AG04449 (cell line): ENCODE data around the gene FHDC1.
"Not testable (repeated sequence)": the region's sequence is repeated elsewhere in the genome, so short reads cannot be mapped to it uniquely, and the experiment has no call there.

Experiments
- CTCF ChIA-PET: fragments of 350-600 bp; formaldehyde crosslinking; extraction: SDS; loops from one replicate; lab custom pipeline; 2021; ENCODE audit warnings: antibody characterized with exemption; lab: Yijun Ruan, JAX
- POLR2A ChIA-PET: fragments of 400-600, 350-600 bp; formaldehyde crosslinking; extraction: SDS; loops from one replicate; lab custom pipeline; 2020; ENCODE audit warnings: antibody characterized with exemption, inconsistent platforms; lab: Yijun Ruan, JAX
- DNase-seq: peaks from one replicate; pipeline ENCODE4 v3.0.0-alpha.2; 2010; ENCODE audit warnings: low read depth, low spot score
- H3K4me3 ChIP-seq: 2 replicates; pipeline ENCODE4 v1.5.1; 2011; ENCODE audit warnings: low read depth, mild to moderate bottlenecking, control low read depth, low read length
- TF ChIP-seq, protein P1 (sequence below): IDR thresholded peaks from one replicate; pipeline ENCODE4 v1.5.1; 2011; ENCODE audit warnings: mild to moderate bottlenecking, moderate library complexity, low read length, control low read depth, inconsistent platforms; ENCODE audit not compliant: insufficient read depth; ENCODE audit errors: missing control alignments

Gene FHDC1, protein sequence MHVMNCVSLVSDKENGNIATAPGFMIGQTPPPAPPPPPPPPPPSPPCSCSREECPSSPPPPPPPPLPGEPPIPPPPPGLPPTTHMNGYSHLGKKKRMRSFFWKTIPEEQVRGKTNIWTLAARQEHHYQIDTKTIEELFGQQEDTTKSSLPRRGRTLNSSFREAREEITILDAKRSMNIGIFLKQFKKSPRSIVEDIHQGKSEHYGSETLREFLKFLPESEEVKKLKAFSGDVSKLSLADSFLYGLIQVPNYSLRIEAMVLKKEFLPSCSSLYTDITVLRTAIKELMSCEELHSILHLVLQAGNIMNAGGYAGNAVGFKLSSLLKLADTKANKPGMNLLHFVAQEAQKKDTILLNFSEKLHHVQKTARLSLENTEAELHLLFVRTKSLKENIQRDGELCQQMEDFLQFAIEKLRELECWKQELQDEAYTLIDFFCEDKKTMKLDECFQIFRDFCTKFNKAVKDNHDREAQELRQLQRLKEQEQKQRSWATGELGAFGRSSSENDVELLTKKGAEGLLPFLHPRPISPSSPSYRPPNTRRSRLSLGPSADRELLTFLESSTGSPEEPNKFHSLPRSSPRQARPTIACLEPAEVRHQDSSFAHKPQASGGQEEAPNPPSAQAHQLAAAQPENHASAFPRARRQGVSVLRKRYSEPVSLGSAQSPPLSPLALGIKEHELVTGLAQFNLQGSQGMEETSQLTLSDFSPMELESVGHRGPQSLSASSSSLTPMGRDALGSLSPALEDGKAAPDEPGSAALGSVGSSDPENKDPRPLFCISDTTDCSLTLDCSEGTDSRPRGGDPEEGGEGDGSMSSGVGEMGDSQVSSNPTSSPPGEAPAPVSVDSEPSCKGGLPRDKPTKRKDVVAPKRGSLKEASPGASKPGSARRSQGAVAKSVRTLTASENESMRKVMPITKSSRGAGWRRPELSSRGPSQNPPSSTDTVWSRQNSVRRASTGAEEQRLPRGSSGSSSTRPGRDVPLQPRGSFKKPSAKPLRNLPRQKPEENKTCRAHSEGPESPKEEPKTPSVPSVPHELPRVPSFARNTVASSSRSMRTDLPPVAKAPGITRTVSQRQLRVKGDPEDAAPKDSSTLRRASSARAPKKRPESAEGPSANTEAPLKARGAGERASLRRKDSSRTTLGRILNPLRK

GRCh38 chr4:152935631-152936445 is at the start of gene FHDC1:
TSS of gene FHDC1 (plus strand) at chr4:152936323. CDS start at chr4:152943058, 6,735 bp downstream.
- DNase-seq = no peak
- ChIA-PET POLR2A (interaction anchor here (0.8 to 1.1 kb wide), 2 partner anchors 37 to 156 kb away, joined by 3 to 5 read pairs; partner anchors contain the start of genes ARFIP1 and TIGD4), CTCF (interaction anchor here (1.1 to 2.2 kb wide), 2 partner anchors 191 to 192 kb away, joined by 3 to 4 read pairs; no protein-coding TSS in a partner anchor)
- TF ChIP-seq, protein P1, sequence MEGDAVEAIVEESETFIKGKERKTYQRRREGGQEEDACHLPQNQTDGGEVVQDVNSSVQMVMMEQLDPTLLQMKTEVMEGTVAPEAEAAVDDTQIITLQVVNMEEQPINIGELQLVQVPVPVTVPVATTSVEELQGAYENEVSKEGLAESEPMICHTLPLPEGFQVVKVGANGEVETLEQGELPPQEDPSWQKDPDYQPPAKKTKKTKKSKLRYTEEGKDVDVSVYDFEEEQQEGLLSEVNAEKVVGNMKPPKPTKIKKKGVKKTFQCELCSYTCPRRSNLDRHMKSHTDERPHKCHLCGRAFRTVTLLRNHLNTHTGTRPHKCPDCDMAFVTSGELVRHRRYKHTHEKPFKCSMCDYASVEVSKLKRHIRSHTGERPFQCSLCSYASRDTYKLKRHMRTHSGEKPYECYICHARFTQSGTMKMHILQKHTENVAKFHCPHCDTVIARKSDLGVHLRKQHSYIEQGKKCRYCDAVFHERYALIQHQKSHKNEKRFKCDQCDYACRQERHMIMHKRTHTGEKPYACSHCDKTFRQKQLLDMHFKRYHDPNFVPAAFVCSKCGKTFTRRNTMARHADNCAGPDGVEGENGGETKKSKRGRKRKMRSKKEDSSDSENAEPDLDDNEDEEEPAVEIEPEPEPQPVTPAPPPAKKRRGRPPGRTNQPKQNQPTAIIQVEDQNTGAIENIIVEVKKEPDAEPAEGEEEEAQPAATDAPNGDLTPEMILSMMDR = no peak
- peak within 1 kb of the TSS; percentile 58 for H3K4me3 ChIP-seq

DNA sequence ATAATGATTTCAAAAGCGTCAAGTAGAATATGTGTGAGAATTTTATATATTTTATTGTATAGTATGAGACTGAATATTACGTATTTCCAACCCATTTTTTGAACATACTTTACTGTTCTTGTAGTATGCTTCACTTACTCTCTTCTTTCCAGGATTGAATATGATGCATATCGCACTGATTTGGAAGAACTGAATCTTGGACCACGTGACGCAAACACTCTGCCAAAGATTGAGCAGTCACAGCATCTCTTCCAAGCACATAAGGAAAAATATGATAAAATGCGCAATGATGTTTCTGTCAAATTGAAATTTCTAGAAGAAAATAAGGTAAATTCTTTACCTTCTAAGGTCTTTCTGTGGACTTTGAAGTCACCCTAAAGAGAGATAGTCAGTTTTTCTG is 48.1 kb upstream of the FHDC1 start:
- no peak for DNase-seq
- ChIA-PET CTCF (interaction anchor here (0.9 kb wide), 1 partner anchor 32 kb away, joined by 3 read pairs; no protein-coding TSS in a partner anchor), POLR2A (no interaction called here)
- no peak overlapping the region for H3K4me3 ChIP-seq
- TF ChIP-seq, protein P1 = no peak

DNA sequence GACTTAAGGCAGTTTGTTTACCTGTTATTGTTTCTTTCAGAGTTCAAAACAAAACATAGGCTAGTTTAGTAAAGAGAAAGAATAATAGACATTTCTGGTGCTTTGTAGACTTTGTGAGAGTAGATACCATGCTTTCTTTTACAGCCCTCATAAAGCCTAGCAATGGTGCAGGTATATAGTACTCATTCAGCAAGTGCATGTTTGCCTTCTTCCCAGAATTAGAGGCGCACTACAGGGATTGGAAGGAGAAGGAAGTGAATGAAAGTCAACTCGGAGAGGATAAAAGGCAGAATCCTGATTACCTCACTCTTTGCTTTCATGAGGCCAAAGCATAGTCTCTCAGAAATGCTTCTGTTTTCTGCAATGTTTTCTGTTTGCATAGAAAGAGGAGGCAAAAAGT is 43.1 kb upstream of the FHDC1 start:
- H3K4me3 ChIP-seq = no peak overlapping the region
- ChIA-PET POLR2A (no interaction called here), CTCF (interaction anchor here (1.3 to 2.1 kb wide), 3 partner anchors 16 to 192 kb away, joined by 4 to 9 read pairs (median 5); no protein-coding TSS in a partner anchor)
- no peak for DNase-seq
- TF ChIP-seq, protein P1 = no peak

GRCh38 chr4:152894673-152895072 is 41.5 kb upstream of the FHDC1 start:
- ChIA-PET CTCF (no interaction called here), POLR2A (no interaction called here)
- TF ChIP-seq, protein P1 = no peak
- no peak overlapping the region for H3K4me3 ChIP-seq
- DNase-seq = peak; percentile 9

DNA sequence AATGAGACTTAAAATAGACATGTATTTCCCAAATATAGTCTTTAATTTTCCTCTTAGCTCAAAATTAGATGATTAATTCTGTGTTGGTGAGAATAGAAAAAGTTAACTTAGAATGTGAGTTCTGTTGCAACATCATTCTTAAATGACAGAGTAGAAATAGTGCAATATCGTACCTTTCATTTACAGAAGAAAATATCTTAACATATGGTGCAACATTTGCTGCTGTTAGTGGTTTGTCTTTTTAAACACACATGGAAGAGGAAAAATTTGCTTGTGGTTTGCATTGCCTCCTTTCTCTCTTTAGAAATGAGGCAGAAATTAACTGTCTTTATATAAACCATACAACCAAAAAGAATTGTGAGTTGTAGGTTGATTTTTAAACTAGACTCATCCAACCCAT is 39.3 kb upstream of the FHDC1 start:
- H3K4me3 ChIP-seq = no peak overlapping the region
- ChIA-PET POLR2A (no interaction called here), CTCF (interaction anchor here (1.1 to 2.5 kb wide), 3 partner anchors 187 to 231 kb away, joined by 3 to 6 read pairs (median 4); no protein-coding TSS in a partner anchor)
- TF ChIP-seq, protein P1 = no peak
- DNase-seq = peak; percentile 40

- POLR2A ChIA-PET, H3K4me3 ChIP-seq, DNase-seq, CTCF ChIA-PET: not testable (repeated sequence)
These were observed 38.0 kb upstream of the FHDC1 start for GRCh38 chr4:152898133-152898532.
